ENCODE data around the gene AXL. TPM values are rescaled to one million over a fixed set of nuclear protein-coding genes. Genes with fewer than 3 reads are reported as not detected.
A peak's percentile ranks its signal among the peaks of the same experiment; 100 is the strongest.

Gene AXL
- total and polyA plus RNA-seq, 2 of the 13 experiments (the other 11 are each of a cell fraction or from before 2014, with no cell fraction given), result 0.71 to 5.9 TPM

DNA sequence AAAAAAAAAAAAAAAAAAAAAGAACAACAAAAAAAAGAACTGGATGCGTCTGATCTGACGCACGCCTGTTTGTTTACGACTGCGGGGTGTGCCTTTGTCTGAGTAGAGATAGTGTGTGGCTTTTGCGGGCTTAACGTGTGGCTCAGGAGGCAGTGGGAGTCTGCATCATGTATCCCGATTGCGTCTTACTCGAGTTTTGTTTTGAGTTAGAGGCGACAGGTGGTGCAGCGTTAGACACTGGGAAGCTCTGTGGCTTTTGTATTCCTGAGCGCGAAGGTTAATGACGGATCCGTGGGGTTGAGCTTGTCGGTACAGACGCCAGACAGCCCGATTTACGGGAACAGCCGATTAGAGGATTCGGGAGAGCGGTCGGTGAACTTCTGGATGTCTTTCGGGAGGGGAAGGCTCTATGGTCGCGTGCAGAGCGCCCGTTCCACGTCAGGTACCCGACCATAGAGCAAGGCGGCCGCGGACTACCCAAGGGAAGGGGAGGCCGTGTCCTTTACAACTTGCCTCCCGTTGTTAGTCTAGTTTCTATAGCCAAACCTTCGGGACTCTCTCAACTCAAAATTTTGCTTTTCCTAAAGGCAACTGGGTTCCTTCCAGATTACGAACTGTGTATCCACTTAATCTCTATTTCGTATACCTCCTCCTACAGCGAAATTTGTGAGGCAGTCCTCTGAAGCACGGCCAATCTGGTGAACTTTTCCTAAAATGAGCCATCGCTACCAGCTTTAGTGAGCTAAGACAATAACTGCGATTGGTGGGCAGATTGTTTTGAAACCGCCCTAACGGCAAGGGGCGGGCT is 44.2 kb downstream of the AXL start (continued):
- TF ChIP-seq CCDC6 (CRISPR knock-in tag; IDR thresholded peaks at IDR 0.05) (no peak), PRMT3 (CRISPR knock-in tag; IDR thresholded peaks at IDR 0.05; ENCODE audit: borderline replicate concordance, low read depth) (no peak), DMAP1 (CRISPR knock-in tag; IDR thresholded peaks at IDR 0.05) (no peak), STAT6 (CRISPR knock-in tag; IDR thresholded peaks at IDR 0.05; ENCODE audit: borderline replicate concordance) (no peak), PHF21A (CRISPR knock-in tag; IDR thresholded peaks at IDR 0.05) (no peak), EP300 (IDR thresholded peaks at IDR 0.05; ENCODE audit: low read depth in 2 of 2, low read length in 2 of 2) (peak in 1 of 2 experiments; percentile 3; a peak in 1 of 4 replicates), EP300 (CRISPR knock-in tag; IDR thresholded peaks at IDR 0.05; ENCODE audit: borderline replicate concordance) (no peak), HNF1B (CRISPR knock-in tag; IDR thresholded peaks at IDR 0.05) (no peak), GABPB1 (CRISPR knock-in tag; IDR thresholded peaks at IDR 0.05) (no peak), ZNF652 (CRISPR knock-in tag; IDR thresholded peaks at IDR 0.05; ENCODE audit: borderline replicate concordance, low read depth) (no peak; the same call in 1 of the 2 replicates), ZNF513 (CRISPR knock-in tag; conservative IDR thresholded peaks at IDR 0.05) (no peak), ASH2L (IDR thresholded peaks at IDR 0.05; ENCODE audit: insufficient read length, low read depth, low read length) (peak; percentile 20), NR2F6 (IDR thresholded peaks at IDR 0.05) (no peak), NR2F6 (CRISPR knock-in tag; IDR thresholded peaks at IDR 0.05) (no peak), ZNF138 (CRISPR knock-in tag; IDR thresholded peaks at IDR 0.05; ENCODE audit: low read depth) (no peak), HCFC1 (IDR thresholded peaks at IDR 0.05; ENCODE audit: low read depth, low read length) (no peak), MIER3 (CRISPR knock-in tag; IDR thresholded peaks at IDR 0.05; ENCODE audit: borderline replicate concordance) (no peak), TCF7 (IDR thresholded peaks at IDR 0.05; ENCODE audit: low read depth) (no peak), FOXM1 (CRISPR knock-in tag; IDR thresholded peaks at IDR 0.05) (no peak), POLR2A (IDR thresholded peaks at IDR 0.05; ENCODE audit: insufficient read depth in 1 of 2, low read depth in 2 of 2, low read length in 2 of 2) (peak; percentile 61 to 84; a peak in 3 of 4 replicates)
- TF ChIP-seq, protein P1, sequence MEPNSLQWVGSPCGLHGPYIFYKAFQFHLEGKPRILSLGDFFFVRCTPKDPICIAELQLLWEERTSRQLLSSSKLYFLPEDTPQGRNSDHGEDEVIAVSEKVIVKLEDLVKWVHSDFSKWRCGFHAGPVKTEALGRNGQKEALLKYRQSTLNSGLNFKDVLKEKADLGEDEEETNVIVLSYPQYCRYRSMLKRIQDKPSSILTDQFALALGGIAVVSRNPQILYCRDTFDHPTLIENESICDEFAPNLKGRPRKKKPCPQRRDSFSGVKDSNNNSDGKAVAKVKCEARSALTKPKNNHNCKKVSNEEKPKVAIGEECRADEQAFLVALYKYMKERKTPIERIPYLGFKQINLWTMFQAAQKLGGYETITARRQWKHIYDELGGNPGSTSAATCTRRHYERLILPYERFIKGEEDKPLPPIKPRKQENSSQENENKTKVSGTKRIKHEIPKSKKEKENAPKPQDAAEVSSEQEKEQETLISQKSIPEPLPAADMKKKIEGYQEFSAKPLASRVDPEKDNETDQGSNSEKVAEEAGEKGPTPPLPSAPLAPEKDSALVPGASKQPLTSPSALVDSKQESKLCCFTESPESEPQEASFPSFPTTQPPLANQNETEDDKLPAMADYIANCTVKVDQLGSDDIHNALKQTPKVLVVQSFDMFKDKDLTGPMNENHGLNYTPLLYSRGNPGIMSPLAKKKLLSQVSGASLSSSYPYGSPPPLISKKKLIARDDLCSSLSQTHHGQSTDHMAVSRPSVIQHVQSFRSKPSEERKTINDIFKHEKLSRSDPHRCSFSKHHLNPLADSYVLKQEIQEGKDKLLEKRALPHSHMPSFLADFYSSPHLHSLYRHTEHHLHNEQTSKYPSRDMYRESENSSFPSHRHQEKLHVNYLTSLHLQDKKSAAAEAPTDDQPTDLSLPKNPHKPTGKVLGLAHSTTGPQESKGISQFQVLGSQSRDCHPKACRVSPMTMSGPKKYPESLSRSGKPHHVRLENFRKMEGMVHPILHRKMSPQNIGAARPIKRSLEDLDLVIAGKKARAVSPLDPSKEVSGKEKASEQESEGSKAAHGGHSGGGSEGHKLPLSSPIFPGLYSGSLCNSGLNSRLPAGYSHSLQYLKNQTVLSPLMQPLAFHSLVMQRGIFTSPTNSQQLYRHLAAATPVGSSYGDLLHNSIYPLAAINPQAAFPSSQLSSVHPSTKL (CRISPR knock-in tag; IDR thresholded peaks at IDR 0.05), result no peak

All from HepG2 (cell line).